Measurements from ENCODE around the gene BZW2.

- TF ChIP-seq CTCF (IDR thresholded peaks at IDR 0.05) (no peak), POLR2A (IDR thresholded peaks at IDR 0.05) (no peak)
Measured at GRCh38 chr7:16708980-16709379, 63.0 kb downstream of the BZW2 start.

Data from right lobe of liver (tissue), 4 donors.